Skeletal muscle cell (primary cell): Measurements from ENCODE around the gene KLHL6.
"Not testable (repeated sequence)": the region's sequence is repeated elsewhere in the genome, so short reads cannot be mapped to it uniquely, and the experiment has no call there.

Experiments
- DNase-seq: peaks from one replicate; pipeline ENCODE4 v3.0.0-alpha.2; 2010; ENCODE audit warnings: low read depth
- H3K4me3 ChIP-seq: 2 replicates; pipeline ENCODE4 v1.5.1; 2011; ENCODE audit warnings: low read depth, mild to moderate bottlenecking, control low read depth, low read length, moderate library complexity

Gene KLHL6

GRCh38 chr3:183570191-183570590, 14.7 kb upstream of the KLHL6 start:
- DNase-seq, H3K4me3 ChIP-seq: not testable (repeated sequence)

- no peak overlapping the region for H3K4me3 ChIP-seq
- DNase-seq, result no peak
These were observed 11.4 kb upstream of the KLHL6 start for GRCh38 chr3:183566880-183567279.

- no peak for DNase-seq
- H3K4me3 ChIP-seq, result no peak overlapping the region
These were observed 8.5 kb upstream of the KLHL6 start for GRCh38 chr3:183564046-183564445.

- no peak overlapping the region for H3K4me3 ChIP-seq
- no peak for DNase-seq
These were observed 8.0 kb upstream of the KLHL6 start for GRCh38 chr3:183563536-183563874.

GRCh38 chr3:183560607-183561006, 5.1 kb upstream of the KLHL6 start:
- DNase-seq, result no peak
- H3K4me3 ChIP-seq, result no peak overlapping the region

GRCh38 chr3:183558495-183558894, 3.0 kb upstream of the KLHL6 start:
- no peak overlapping the region for H3K4me3 ChIP-seq
- no peak for DNase-seq

GRCh38 chr3:183556722-183557121, 1.2 kb upstream of the KLHL6 start:
- no peak overlapping the region for H3K4me3 ChIP-seq
- no peak for DNase-seq

GRCh38 chr3:183554377-183554776, 1.1 kb downstream of the KLHL6 start:
- DNase-seq, result no peak
- H3K4me3 ChIP-seq, result no peak overlapping the region

GRCh38 chr3:183553334-183554026, 2.0 kb downstream of the KLHL6 start:
- no peak overlapping the region for H3K4me3 ChIP-seq

GRCh38 chr3:183551930-183552329, 3.6 kb downstream of the KLHL6 start:
- no peak for DNase-seq
- H3K4me3 ChIP-seq, result no peak overlapping the region

More at GRCh38 chr3:183553334-183554026, 2.0 kb downstream of the KLHL6 start:
- DNase-seq, result no peak

GRCh38 chr3:183548262-183548769, 7.2 kb downstream of the KLHL6 start:
- H3K4me3 ChIP-seq, result no peak overlapping the region
- peak; percentile 9 for DNase-seq

GRCh38 chr3:183546625-183547024, 8.9 kb downstream of the KLHL6 start:
- H3K4me3 ChIP-seq, result no peak overlapping the region
- DNase-seq, result no peak

GRCh38 chr3:183545708-183546107, 9.8 kb downstream of the KLHL6 start:
- no peak overlapping the region for H3K4me3 ChIP-seq
- DNase-seq, result no peak

GRCh38 chr3:183542355-183542754, 13.2 kb downstream of the KLHL6 start:
- no peak overlapping the region for H3K4me3 ChIP-seq
- no peak for DNase-seq

GRCh38 chr3:183541738-183542137, 13.8 kb downstream of the KLHL6 start:
- no peak overlapping the region for H3K4me3 ChIP-seq
- no peak for DNase-seq

GRCh38 chr3:183541235-183541655, 14.3 kb downstream of the KLHL6 start:
- DNase-seq, result no peak
- no peak overlapping the region for H3K4me3 ChIP-seq

GRCh38 chr3:183540501-183541234, 14.8 kb downstream of the KLHL6 start:
- H3K4me3 ChIP-seq, result no peak overlapping the region
- no peak for DNase-seq

- DNase-seq, result no peak
- no peak overlapping the region for H3K4me3 ChIP-seq
These were observed 15.7 kb downstream of the KLHL6 start for GRCh38 chr3:183539811-183540210.

GRCh38 chr3:183538486-183538885, 17.0 kb downstream of the KLHL6 start:
- H3K4me3 ChIP-seq, result no peak overlapping the region
- DNase-seq, result no peak

- DNase-seq, result peak; percentile 61
- H3K4me3 ChIP-seq, result no peak overlapping the region
These were observed 18.2 kb downstream of the KLHL6 start for GRCh38 chr3:183537295-183537730.
